Memory B cell (primary cell): Measurements from ENCODE around the gene NMS.

ENCODE experiments used
- ATAC-seq: fragments of 150-1000 bp; cut with Tn5 transposase; 2 replicates; pipeline ENCODE4 v1.10.0; 2021; ENCODE audit warnings: low read depth, mild to moderate bottlenecking, moderate library complexity
- DNase-seq, 2 donors: peaks; one replicate each; pipeline ENCODE4 v3.0.0; 2022; ENCODE audit warnings: low spot score in 2 of 2
- H3K27ac Mint-ChIP-seq: one replicate; pipeline ENCODE4 v1.8.0; 2022; ENCODE audit warnings: mild to moderate bottlenecking, moderate library complexity, mixed read lengths
- H3K27me3 Mint-ChIP-seq: one replicate; pipeline ENCODE4 v1.8.0; 2022; ENCODE audit warnings: mixed read lengths
- H3K36me3 Mint-ChIP-seq: one replicate; pipeline ENCODE4 v1.8.0; 2022; ENCODE audit warnings: mild to moderate bottlenecking, mixed read lengths
- H3K4me1 Mint-ChIP-seq: one replicate; pipeline ENCODE4 v1.8.0; 2022; ENCODE audit warnings: mixed read lengths
- H3K4me3 Mint-ChIP-seq: one replicate; pipeline ENCODE4 v1.8.0; 2022; ENCODE audit warnings: mild to moderate bottlenecking, moderate library complexity, mixed read lengths
- H3K9me3 Mint-ChIP-seq: one replicate; pipeline ENCODE4 v1.8.0; 2022; ENCODE audit warnings: mixed read lengths

The NMS gene

GRCh38 chr2:100518801-100519200 lies 48.5 kb downstream of the NMS start:
- no peak for DNase-seq
- H3K9me3 Mint-ChIP-seq = no peaks in the 10 kb centered on the region
- H3K4me3 Mint-ChIP-seq = no peak overlapping the region
- ATAC-seq = no peak
- H3K36me3 Mint-ChIP-seq = no peaks in the 10 kb centered on the region
- no peak overlapping the region for H3K27ac Mint-ChIP-seq
- H3K27me3 Mint-ChIP-seq = peaks cover 5% of the 10 kb centered on the region
- no peaks in the 10 kb centered on the region for H3K4me1 Mint-ChIP-seq

- DNase-seq = no peak
- H3K36me3 Mint-ChIP-seq = no peaks in the 10 kb centered on the region
- no peak overlapping the region for H3K27ac Mint-ChIP-seq
- ATAC-seq = no peak
- no peaks in the 10 kb centered on the region for H3K9me3 Mint-ChIP-seq
- peaks cover 5% of the 10 kb centered on the region for H3K27me3 Mint-ChIP-seq
- no peaks in the 10 kb centered on the region for H3K4me1 Mint-ChIP-seq
- no peak overlapping the region for H3K4me3 Mint-ChIP-seq
Measured at GRCh38 chr2:100520224-100520623, 49.9 kb downstream of the NMS start.

GRCh38 chr2:100522430-100522829 lies 52.1 kb downstream of the NMS start:
- Mint-ChIP-seq H3K4me3 (no peak overlapping the region), H3K36me3 (no peaks in the 10 kb centered on the region), H3K9me3 (no peaks in the 10 kb centered on the region), H3K4me1 (no peaks in the 10 kb centered on the region), H3K27ac (no peak overlapping the region), H3K27me3 (peaks cover 3% of the 10 kb centered on the region)
- no peak for ATAC-seq
- no peak for DNase-seq

- Mint-ChIP-seq H3K27ac (no peak overlapping the region), H3K4me1 (no peaks in the 10 kb centered on the region), H3K27me3 (peaks cover 6% of the 10 kb centered on the region), H3K4me3 (no peak overlapping the region), H3K36me3 (no peaks in the 10 kb centered on the region), H3K9me3 (no peaks in the 10 kb centered on the region)
- ATAC-seq = no peak
- DNase-seq = no peak
Measured at GRCh38 chr2:100524331-100524730, 54.0 kb downstream of the NMS start.

- H3K27me3 Mint-ChIP-seq = peaks cover 6% of the 10 kb centered on the region
- H3K4me1 Mint-ChIP-seq = no peaks in the 10 kb centered on the region
- no peak overlapping the region for H3K27ac Mint-ChIP-seq
- no peaks in the 10 kb centered on the region for H3K9me3 Mint-ChIP-seq
- no peak for DNase-seq
- no peak overlapping the region for H3K4me3 Mint-ChIP-seq
- no peak for ATAC-seq
- H3K36me3 Mint-ChIP-seq = no peaks in the 10 kb centered on the region
Measured at GRCh38 chr2:100526868-100527267, 56.6 kb downstream of the NMS start.

- no peak overlapping the region for H3K4me3 Mint-ChIP-seq
- H3K9me3 Mint-ChIP-seq = no peaks in the 10 kb centered on the region
- H3K27me3 Mint-ChIP-seq = peaks cover 6% of the 10 kb centered on the region
- DNase-seq = no peak
- H3K4me1 Mint-ChIP-seq = no peaks in the 10 kb centered on the region
- no peaks in the 10 kb centered on the region for H3K36me3 Mint-ChIP-seq
- ATAC-seq = no peak
- no peak overlapping the region for H3K27ac Mint-ChIP-seq
Measured at GRCh38 chr2:100527440-100528015, 57.2 kb downstream of the NMS start.

GRCh38 chr2:100529176-100529575 lies 58.9 kb downstream of the NMS start:
- H3K27ac Mint-ChIP-seq = no peak overlapping the region
- ATAC-seq (no peak), DNase-seq (no peak)
- peaks cover 13% of the 10 kb centered on the region for H3K27me3 Mint-ChIP-seq
- H3K9me3 Mint-ChIP-seq = no peaks in the 10 kb centered on the region
- no peaks in the 10 kb centered on the region for H3K4me1 Mint-ChIP-seq
- H3K36me3 Mint-ChIP-seq = no peaks in the 10 kb centered on the region
- H3K4me3 Mint-ChIP-seq = no peak overlapping the region

GRCh38 chr2:100529900-100530299 lies 59.6 kb downstream of the NMS start:
- ATAC-seq (no peak), DNase-seq (no peak)
- Mint-ChIP-seq H3K27ac (no peak overlapping the region), H3K4me3 (no peak overlapping the region), H3K9me3 (no peaks in the 10 kb centered on the region), H3K36me3 (no peaks in the 10 kb centered on the region), H3K4me1 (no peaks in the 10 kb centered on the region), H3K27me3 (peaks cover 13% of the 10 kb centered on the region)
